Subcutaneous abdominal adipose tissue (tissue), 5 donors: ENCODE data around the gene SLC26A11.
"Not testable (repeated sequence)": the region's sequence is repeated elsewhere in the genome, so short reads cannot be mapped to it uniquely, and the experiment has no call there.

Experiments
- H3K27ac ChIP-seq: one replicate; pipeline ENCODE4 v1.7.0; 2013; ENCODE audit warnings: low read depth, mild to moderate bottlenecking, inconsistent platforms, low read length, moderate library complexity
- H3K27me3 ChIP-seq, 5 donors: one replicate each; pipeline ENCODE4 v1.7.0; 2013; ENCODE audit warnings: low read length in 5 of 5, inconsistent platforms in 1 of 5; ENCODE audit not compliant: control insufficient read depth in 5 of 5, insufficient read depth in 4 of 5
- H3K36me3 ChIP-seq, 5 donors: one replicate each; pipeline ENCODE4 v1.7.0; 2013; ENCODE audit warnings: low read length in 5 of 5; ENCODE audit not compliant: control insufficient read depth in 5 of 5, insufficient read depth in 5 of 5
- H3K4me1 ChIP-seq, 5 donors: one replicate each; pipeline ENCODE4 v1.7.0; 2013; ENCODE audit warnings: low read length in 5 of 5, mild to moderate bottlenecking in 3 of 5, moderate library complexity in 1 of 5; ENCODE audit not compliant: control insufficient read depth in 5 of 5, insufficient read depth in 5 of 5
- H3K4me3 ChIP-seq, 5 donors: one replicate each; pipeline ENCODE4 v1.7.0; 2013; ENCODE audit warnings: low read length in 5 of 5, low read depth in 1 of 5
- H3K9ac ChIP-seq, 5 donors: one replicate each; pipeline ENCODE4 v1.7.0; 2013; ENCODE audit warnings: low read length in 5 of 5, mild to moderate bottlenecking in 4 of 5, moderate library complexity in 3 of 5
- H3K9me3 ChIP-seq, 5 donors: one replicate each; pipeline ENCODE4 v1.7.0; 2013; ENCODE audit warnings: low read length in 5 of 5; ENCODE audit not compliant: control insufficient read depth in 5 of 5
- donor health status: healthy.
- donor health status: healthy.
- donor health status: healthy.
- donor health status: healthy.
- donor health status: healthy.

SLC26A11 gene

DNA sequence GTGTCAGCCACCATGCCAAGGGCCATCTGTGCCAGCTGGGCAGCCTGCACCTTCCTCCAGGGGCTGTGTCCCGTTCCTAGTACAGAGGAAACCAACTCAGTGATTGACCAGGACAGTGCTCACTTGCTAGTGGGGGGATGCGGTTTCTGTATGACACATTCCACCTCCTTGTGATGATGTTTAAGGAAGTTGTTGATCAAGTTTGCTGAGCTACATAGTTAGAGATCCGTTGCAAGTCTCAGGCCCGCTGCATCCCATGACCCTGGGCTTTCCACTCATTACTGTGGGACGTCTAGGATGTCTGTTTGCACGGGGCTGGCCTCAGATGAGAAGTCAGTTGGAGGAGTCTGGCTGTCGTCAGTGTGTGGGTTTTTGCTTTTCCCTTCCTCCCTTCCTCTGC lies 74.0 kb downstream of the SLC26A11 start:
- no peak overlapping the region for H3K27ac ChIP-seq
- H3K36me3 ChIP-seq: peaks cover 4 to 89% (median 87%) of the 10 kb centered on the region in 5 donors
- peaks cover 0 to 11% (median 3%) of the 10 kb centered on the region in 5 donors for H3K4me1 ChIP-seq
- no peak overlapping the region for H3K4me3 ChIP-seq
- no peak overlapping the region for H3K9ac ChIP-seq
- peaks cover 0 to 3% (median 0%) of the 10 kb centered on the region in 5 donors for H3K9me3 ChIP-seq
- no peaks in the 10 kb centered on the region for H3K27me3 ChIP-seq

DNA sequence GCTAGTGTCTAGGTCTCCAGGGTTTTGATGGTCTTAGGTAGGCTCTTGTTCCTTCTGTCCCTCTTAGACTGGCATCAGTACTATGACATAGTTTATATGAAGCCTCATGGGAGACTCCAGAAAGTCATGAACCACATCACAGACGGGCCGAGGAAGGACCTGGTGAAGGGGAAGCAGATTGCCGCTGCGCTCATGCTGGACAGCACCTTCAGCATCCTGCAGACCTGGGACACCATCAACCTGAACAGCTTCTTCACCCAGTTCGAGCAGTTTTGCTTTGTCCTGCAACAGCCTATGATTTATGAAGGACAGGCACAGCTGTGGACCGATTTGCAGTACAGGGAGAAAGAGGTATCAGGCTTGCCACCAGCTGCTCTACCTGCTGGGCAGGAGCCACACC lies 74.4 kb downstream of the SLC26A11 start:
- Histone ChIP-seq H3K9me3 (peaks cover 0 to 3% (median 0%) of the 10 kb centered on the region in 5 donors), H3K36me3 (peaks cover 8 to 89% (median 88%) of the 10 kb centered on the region in 5 donors), H3K9ac (no peak overlapping the region), H3K27ac (no peak overlapping the region), H3K4me1 (peaks cover 0 to 11% (median 3%) of the 10 kb centered on the region in 5 donors), H3K27me3 (no peaks in the 10 kb centered on the region), H3K4me3 (no peak overlapping the region)

DNA sequence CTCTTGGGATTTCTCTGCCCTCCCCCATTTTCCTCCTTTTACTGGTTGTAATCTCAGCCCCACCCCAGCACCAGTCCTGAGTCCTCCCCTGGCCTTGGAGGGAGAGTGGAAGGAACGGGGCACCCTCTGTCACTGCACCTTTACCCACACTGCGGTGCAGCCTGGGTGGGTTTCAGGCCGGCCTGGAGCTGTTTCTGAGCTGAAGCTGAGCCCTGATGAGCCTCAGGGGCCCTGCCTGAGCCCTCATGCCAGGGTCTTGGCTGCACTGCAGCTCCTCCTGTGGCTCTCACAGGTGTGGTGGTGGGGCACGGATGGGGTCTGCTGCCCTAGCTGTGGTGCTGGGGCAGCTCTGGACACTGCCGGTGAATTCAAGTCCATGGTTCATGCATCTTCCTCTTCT lies 74.9 kb downstream of the SLC26A11 start:
- Histone ChIP-seq H3K27me3 (no peaks in the 10 kb centered on the region), H3K36me3 (peaks cover 12 to 89% (median 87%) of the 10 kb centered on the region in 5 donors), H3K9me3 (peaks cover 0 to 2% (median 0%) of the 10 kb centered on the region in 5 donors), H3K4me1 (peaks cover 0 to 7% (median 3%) of the 10 kb centered on the region in 5 donors), H3K9ac (peak overlapping the region in 1 of 5 donors; percentile 23), H3K4me3 (no peak overlapping the region), H3K27ac (no peak overlapping the region)

DNA sequence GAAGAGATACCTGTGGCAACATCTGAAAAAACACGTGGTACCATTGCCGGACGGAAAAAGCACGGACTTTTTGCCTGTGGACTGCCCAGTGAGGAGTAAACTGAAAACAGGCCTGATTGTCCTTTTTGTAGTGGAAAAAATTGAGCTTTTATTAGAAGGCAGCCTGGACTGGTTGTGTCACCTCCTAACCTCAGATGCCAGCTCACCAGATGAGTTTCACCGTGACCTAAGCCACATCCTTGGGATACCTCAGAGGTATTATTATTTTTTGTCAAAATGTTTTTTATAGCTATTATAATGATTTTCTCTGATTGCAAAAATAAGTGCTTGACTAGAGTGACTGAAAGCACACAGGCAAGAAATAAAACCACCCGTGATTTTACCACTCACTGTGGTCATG lies 75.3 kb downstream of the SLC26A11 start:
- Histone ChIP-seq H3K27ac (no peak overlapping the region), H3K9ac (no peak overlapping the region), H3K9me3 (no peaks in the 10 kb centered on the region), H3K27me3 (no peaks in the 10 kb centered on the region), H3K36me3 (peaks cover 12 to 89% (median 86%) of the 10 kb centered on the region in 5 donors), H3K4me3 (no peak overlapping the region), H3K4me1 (peaks cover 0 to 7% (median 0%) of the 10 kb centered on the region in 5 donors)

DNA sequence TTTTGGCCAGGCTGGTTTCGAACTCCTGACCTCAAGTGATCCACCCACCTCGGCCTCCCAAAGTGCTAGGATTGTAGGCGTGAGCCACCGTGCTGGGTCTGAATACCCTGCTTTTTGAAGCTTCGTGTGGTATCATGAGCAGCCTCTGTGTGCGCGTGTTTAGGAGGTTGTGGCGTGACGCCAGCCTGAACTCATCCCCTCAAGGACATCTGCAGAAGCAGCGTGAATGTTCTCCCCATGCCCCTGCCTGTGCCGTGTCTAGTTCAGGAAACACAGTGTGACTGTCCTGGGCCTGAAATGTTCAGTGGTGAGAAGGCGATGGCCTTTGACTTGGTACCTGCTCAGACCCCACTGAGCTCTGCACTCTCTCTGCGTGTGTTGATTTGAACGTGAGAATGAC lies 76.0 kb downstream of the SLC26A11 start:
- Histone ChIP-seq H3K4me1 (peaks cover 0 to 7% (median 0%) of the 10 kb centered on the region in 5 donors), H3K4me3 (no peak overlapping the region), H3K9ac (no peak overlapping the region), H3K27ac (no peak overlapping the region), H3K36me3 (peaks cover 17 to 89% (median 83%) of the 10 kb centered on the region in 5 donors), H3K27me3 (no peaks in the 10 kb centered on the region), H3K9me3 (no peaks in the 10 kb centered on the region)

- Histone ChIP-seq H3K9me3 (peaks cover 0 to 3% (median 2%) of the 10 kb centered on the region in 5 donors), H3K4me3 (no peak overlapping the region), H3K27me3 (no peaks in the 10 kb centered on the region), H3K27ac (no peak overlapping the region), H3K4me1 (peaks cover 0 to 7% (median 0%) of the 10 kb centered on the region in 5 donors), H3K9ac (no peak overlapping the region), H3K36me3 (peaks cover 29 to 89% (median 80%) of the 10 kb centered on the region in 5 donors)
Measured at GRCh38 chr17:80297996-80298560, 77.9 kb downstream of the SLC26A11 start.

GRCh38 chr17:80299350-80300100 lies 79.3 kb downstream of the SLC26A11 start:
- H3K27me3 ChIP-seq, H3K4me1 ChIP-seq, H3K4me3 ChIP-seq, H3K9ac ChIP-seq, H3K27ac ChIP-seq: not testable (repeated sequence)
- peaks cover 32 to 90% (median 83%) of the 10 kb centered on the region in 5 donors for H3K36me3 ChIP-seq
- H3K9me3 ChIP-seq: peaks cover 0 to 16% (median 12%) of the 10 kb centered on the region in 5 donors

DNA sequence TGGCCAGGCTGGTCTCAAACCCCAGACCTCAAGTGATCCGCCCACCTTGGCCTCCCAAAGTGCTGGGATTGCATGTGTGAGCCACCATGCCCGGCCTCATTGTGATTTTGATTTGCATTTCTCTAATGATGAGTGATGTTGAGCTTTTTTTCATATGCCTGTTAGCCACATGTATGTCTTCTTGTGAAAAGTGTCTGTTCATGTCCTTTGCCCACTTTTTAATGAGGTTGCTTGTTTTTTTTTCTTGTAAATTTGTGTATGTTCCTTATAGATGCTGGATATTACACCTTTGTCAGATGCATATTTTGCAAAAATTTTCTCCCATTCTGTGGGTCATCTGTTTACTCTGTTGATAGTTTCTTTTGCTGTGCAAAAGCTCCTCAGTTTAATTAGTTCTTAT lies 80.5 kb downstream of the SLC26A11 start:
- not testable (repeated sequence) for H3K9ac ChIP-seq, H3K27me3 ChIP-seq, H3K4me1 ChIP-seq, H3K27ac ChIP-seq, H3K4me3 ChIP-seq
- H3K36me3 ChIP-seq: peaks cover 32 to 88% (median 80%) of the 10 kb centered on the region in 5 donors
- H3K9me3 ChIP-seq: peaks cover 0 to 16% (median 12%) of the 10 kb centered on the region in 5 donors
